H9 (cell line): ENCODE data around the gene ETV6. TPM values are rescaled to one million over a fixed set of nuclear protein-coding genes. Genes with fewer than 3 reads are reported as not detected.

Experiments
- DNase-seq: peaks from one replicate; pipeline ENCODE4 v3.0.0-alpha.2; 2017
- H2AFZ ChIP-seq: one replicate; pipeline ENCODE4 v1.6.1; 2013; ENCODE audit warnings: mild to moderate bottlenecking, low read length, control low read depth, moderate library complexity
- H2AK5ac ChIP-seq: 2 replicates; pipeline ENCODE4 v1.6.1; 2013; ENCODE audit warnings: low read length, control low read depth, mixed read lengths; ENCODE audit not compliant: insufficient read length
- H2BK120ac ChIP-seq: one replicate; pipeline ENCODE4 v1.6.1; 2013; ENCODE audit warnings: low read depth, mild to moderate bottlenecking, low read length, control low read depth, inconsistent platforms; ENCODE audit not compliant: poor library complexity, severe bottlenecking
- H2BK12ac ChIP-seq: 2 replicates; pipeline ENCODE4 v1.6.1; 2013; ENCODE audit warnings: low read length, control low read depth, mixed read lengths, low read depth; ENCODE audit not compliant: insufficient read length
- H2BK15ac ChIP-seq: 2 replicates; pipeline ENCODE4 v1.6.1; 2013; ENCODE audit warnings: low read depth, low read length, control low read depth
- H2BK20ac ChIP-seq: one replicate; pipeline ENCODE4 v1.6.1; 2013; ENCODE audit warnings: low read depth, mild to moderate bottlenecking, low read length, control low read depth, inconsistent platforms; ENCODE audit not compliant: poor library complexity, severe bottlenecking
- H2BK5ac ChIP-seq: 2 replicates; pipeline ENCODE4 v1.6.1; 2013; ENCODE audit warnings: low read length, control low read depth, mixed read lengths; ENCODE audit not compliant: insufficient read length
- H3K14ac ChIP-seq: 2 replicates; pipeline ENCODE4 v1.6.1; 2013; ENCODE audit warnings: low read length, control low read depth; ENCODE audit not compliant: insufficient read depth
- H3K18ac ChIP-seq: 2 replicates; pipeline ENCODE4 v1.6.1; 2013; ENCODE audit warnings: low read depth, mild to moderate bottlenecking, mixed read lengths, low read length, control low read depth; ENCODE audit not compliant: insufficient read length
- H3K23ac ChIP-seq: 2 replicates; pipeline ENCODE4 v1.6.1; 2013; ENCODE audit warnings: low read length, control low read depth, mixed read lengths, low read depth; ENCODE audit not compliant: insufficient read length
- H3K23me2 ChIP-seq: 2 replicates; pipeline ENCODE4 v1.6.1; 2013; ENCODE audit warnings: low read depth, mild to moderate bottlenecking, mixed read lengths, low read length, control low read depth; ENCODE audit not compliant: insufficient read length, poor library complexity, severe bottlenecking
- H3K27ac ChIP-seq: 2 replicates; pipeline ENCODE4 v1.5.1; 2013; ENCODE audit warnings: low read length, control low read depth, mixed read lengths, low read depth; ENCODE audit not compliant: insufficient read length
- H3K27me3 ChIP-seq: 2 replicates; pipeline ENCODE4 v1.6.1; 2013; ENCODE audit warnings: low read length, control low read depth, inconsistent platforms; ENCODE audit not compliant: insufficient read depth
- H3K4ac ChIP-seq: 2 replicates; pipeline ENCODE4 v1.6.1; 2013; ENCODE audit warnings: low read depth, mild to moderate bottlenecking, control low read depth, inconsistent platforms, low read length, moderate library complexity
- H3K4me1 ChIP-seq: 2 replicates; pipeline ENCODE4 v1.6.1; 2013; ENCODE audit warnings: low read length, control low read depth, inconsistent platforms; ENCODE audit not compliant: insufficient read depth
- H3K4me2 ChIP-seq: 2 replicates; pipeline ENCODE4 v1.6.1; 2013; ENCODE audit warnings: low read length, control low read depth, mixed read lengths; ENCODE audit not compliant: insufficient read length, insufficient read depth
- H3K56ac ChIP-seq: 2 replicates; pipeline ENCODE4 v1.6.1; 2013; ENCODE audit warnings: low read depth, mild to moderate bottlenecking, mixed read lengths, low read length, control low read depth; ENCODE audit not compliant: insufficient read length
- H3K79me1 ChIP-seq: 2 replicates; pipeline ENCODE4 v1.6.1; 2013; ENCODE audit warnings: low read depth, mild to moderate bottlenecking, moderate library complexity, low read length, control low read depth, inconsistent platforms; ENCODE audit not compliant: insufficient read depth, poor library complexity, severe bottlenecking
- H3K79me2 ChIP-seq: 2 replicates; pipeline ENCODE4 v1.6.1; 2013; ENCODE audit warnings: low read length, control low read depth, inconsistent platforms; ENCODE audit not compliant: insufficient read depth
- H3K9ac ChIP-seq: 2 replicates; pipeline ENCODE4 v1.6.1; 2013; ENCODE audit warnings: low read length, control low read depth, mixed read lengths; ENCODE audit not compliant: insufficient read length; ENCODE audit errors: extremely low read depth
- H3K9me3 ChIP-seq: one replicate; pipeline ENCODE4 v1.6.1; 2013; ENCODE audit warnings: low read depth, low read length, inconsistent platforms; ENCODE audit not compliant: control insufficient read depth
- H3T11ph ChIP-seq: one replicate; pipeline ENCODE4 v1.6.1; 2013; ENCODE audit warnings: mild to moderate bottlenecking, low read length, control low read depth, inconsistent platforms
- H4K20me1 ChIP-seq: one replicate; pipeline ENCODE4 v1.6.1; 2013; ENCODE audit not compliant: control insufficient read depth, insufficient read length, insufficient read depth
- H4K5ac ChIP-seq: 2 replicates; pipeline ENCODE4 v1.6.1; 2013; ENCODE audit warnings: low read depth, mild to moderate bottlenecking, mixed read lengths, low read length, control low read depth; ENCODE audit not compliant: insufficient read length
- H4K8ac ChIP-seq: replicated peaks from 2 replicates; pipeline ENCODE4 v1.6.1; 2013; ENCODE audit warnings: low read length, control low read depth, mixed read lengths, low read depth; ENCODE audit not compliant: insufficient read length
- H4K91ac ChIP-seq: 2 replicates; pipeline ENCODE4 v1.6.1; 2013; ENCODE audit warnings: low read depth, mild to moderate bottlenecking, moderate library complexity, mixed read lengths, low read length, control low read depth; ENCODE audit not compliant: insufficient read length
- H3K27ac Mint-ChIP-seq, 3 experiments: 2 replicates in 2 of 3; 3 replicates in 1 of 3; pipeline ENCODE4 v1.8.0; 2020 to 2021; ENCODE audit warnings: mixed read lengths in 3 of 3, mild to moderate bottlenecking in 1 of 3, moderate library complexity in 1 of 3
- H3K27me3 Mint-ChIP-seq: 2 replicates; pipeline ENCODE4 v1.8.0; 2021; ENCODE audit warnings: low read depth, mild to moderate bottlenecking, moderate library complexity, mixed read lengths
- H3K36me3 Mint-ChIP-seq, 3 experiments: 2 replicates in 2 of 3; 3 replicates in 1 of 3; pipeline ENCODE4 v1.8.0; 2020 to 2021; ENCODE audit warnings: low read depth in 3 of 3, mixed read lengths in 3 of 3; ENCODE audit not compliant: insufficient read depth in 1 of 3
- H3K4me1 Mint-ChIP-seq, 2 experiments: 2 replicates each; pipeline ENCODE4 v1.8.0; 2020; ENCODE audit warnings: mixed read lengths in 2 of 2
- H3K4me3 Mint-ChIP-seq, 2 experiments: 2 replicates in 1 of 2; 3 replicates in 1 of 2; pipeline ENCODE4 v1.8.0; 2020 to 2021; ENCODE audit warnings: mild to moderate bottlenecking in 2 of 2, mixed read lengths in 2 of 2, moderate library complexity in 1 of 2
- H3K9me3 Mint-ChIP-seq, 2 experiments: 2 replicates in 1 of 2; 3 replicates in 1 of 2; pipeline ENCODE4 v1.8.0; 2020; ENCODE audit warnings: mild to moderate bottlenecking in 2 of 2, mixed read lengths in 2 of 2, moderate library complexity in 1 of 2
- WGBS: extraction: QIAGEN DNeasy Blood & Tissue Kit; methylation state at CpG from one replicate; pipeline ENCODE4 v1.1.7; 2013; ENCODE audit warnings: missing lambda C conversion rate, low lambda C conversion rate, mixed read lengths; ENCODE audit not compliant: insufficient read length; ENCODE audit errors: extremely low coverage; 5-methylcytosine and 5-hydroxymethylcytosine counted together
- total RNA-seq: library from RNA; stranded (reverse); gene quantifications from 2 replicates; pipeline ENCODE4 v1.2.1, GENCODE V29; 2021
- TF ChIP-seq, protein P1 (sequence below): fragments of 200-600 bp; sonication (generic); conservative IDR thresholded peaks from 3 replicates; pipeline ENCODE4 v1.8.0; 2021; ENCODE audit warnings: antibody characterized with exemption, mild to moderate bottlenecking

The ETV6 gene
- total RNA-seq, 1 experiment from 2014 or later, result 28.7 TPM

DNA sequence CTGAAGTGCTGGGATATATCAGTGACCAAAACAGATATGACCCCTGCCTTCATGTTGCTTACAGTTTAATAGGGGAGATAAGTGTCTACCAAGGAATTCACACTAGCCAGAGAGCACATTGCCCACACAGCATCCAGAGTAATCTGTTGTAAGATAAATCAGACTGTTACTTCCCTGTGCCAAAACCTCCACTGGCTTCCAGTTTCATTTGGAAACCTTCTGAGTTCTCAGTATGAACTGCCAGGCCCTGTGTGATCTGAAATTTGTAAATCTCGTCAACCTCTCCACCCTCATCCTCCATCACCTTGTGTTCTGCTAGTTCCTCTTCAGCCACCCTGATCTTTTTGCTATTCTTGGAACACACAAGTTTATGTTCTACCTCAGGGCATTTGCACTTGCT lies 154.7 kb downstream of the ETV6 start:
- peaks cover 14 to 16% of the 10 kb centered on the region in 2 experiments for H3K4me1 Mint-ChIP-seq

More for the DNA sequence above, 154.7 kb downstream of the ETV6 start:
- no peak overlapping the region for H4K8ac ChIP-seq
- H3K4ac ChIP-seq, result no peak overlapping the region
- no peak overlapping the region for H3K4me2 ChIP-seq
- H2BK15ac ChIP-seq, result no peak overlapping the region
- H2BK5ac ChIP-seq, result no peak overlapping the region
- no peak overlapping the region for H4K5ac ChIP-seq
- Mint-ChIP-seq H3K9me3 (no peaks in the 10 kb centered on the region; a peak in 1 of 5 replicates), H3K4me3 (no peak overlapping the region), H3K27me3 (no peaks in the 10 kb centered on the region), H3K27ac (no peak overlapping the region), H3K36me3 (peaks cover 0 to 2% (median 2%) of the 10 kb centered on the region in 3 experiments; a peak in 1 of 7 replicates)
- peaks cover 5% of the 10 kb centered on the region for H3K4me1 ChIP-seq
- no peak overlapping the region for H3K18ac ChIP-seq
- no peak overlapping the region for H2AK5ac ChIP-seq
- no peak overlapping the region for H3K14ac ChIP-seq
- H3K9me3 ChIP-seq, result no peaks in the 10 kb centered on the region
- no peak overlapping the region for H3K56ac ChIP-seq
- no peak overlapping the region for H3K27ac ChIP-seq
- no peaks in the 10 kb centered on the region for H3K79me2 ChIP-seq
- no peak overlapping the region for H3K23ac ChIP-seq
- H3K23me2 ChIP-seq, result no peaks in the 10 kb centered on the region
- H3K79me1 ChIP-seq, result no peaks in the 10 kb centered on the region
- no peak overlapping the region for H3K9ac ChIP-seq
- no peak overlapping the region for H2AFZ ChIP-seq
- no peak overlapping the region for H2BK120ac ChIP-seq
- no peak overlapping the region for H2BK12ac ChIP-seq
- H3K27me3 ChIP-seq, result no peaks in the 10 kb centered on the region
- DNase-seq, result no peak
- TF ChIP-seq, protein P1, sequence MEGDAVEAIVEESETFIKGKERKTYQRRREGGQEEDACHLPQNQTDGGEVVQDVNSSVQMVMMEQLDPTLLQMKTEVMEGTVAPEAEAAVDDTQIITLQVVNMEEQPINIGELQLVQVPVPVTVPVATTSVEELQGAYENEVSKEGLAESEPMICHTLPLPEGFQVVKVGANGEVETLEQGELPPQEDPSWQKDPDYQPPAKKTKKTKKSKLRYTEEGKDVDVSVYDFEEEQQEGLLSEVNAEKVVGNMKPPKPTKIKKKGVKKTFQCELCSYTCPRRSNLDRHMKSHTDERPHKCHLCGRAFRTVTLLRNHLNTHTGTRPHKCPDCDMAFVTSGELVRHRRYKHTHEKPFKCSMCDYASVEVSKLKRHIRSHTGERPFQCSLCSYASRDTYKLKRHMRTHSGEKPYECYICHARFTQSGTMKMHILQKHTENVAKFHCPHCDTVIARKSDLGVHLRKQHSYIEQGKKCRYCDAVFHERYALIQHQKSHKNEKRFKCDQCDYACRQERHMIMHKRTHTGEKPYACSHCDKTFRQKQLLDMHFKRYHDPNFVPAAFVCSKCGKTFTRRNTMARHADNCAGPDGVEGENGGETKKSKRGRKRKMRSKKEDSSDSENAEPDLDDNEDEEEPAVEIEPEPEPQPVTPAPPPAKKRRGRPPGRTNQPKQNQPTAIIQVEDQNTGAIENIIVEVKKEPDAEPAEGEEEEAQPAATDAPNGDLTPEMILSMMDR, result no peak
- H4K20me1 ChIP-seq, result no peaks in the 10 kb centered on the region
- H3T11ph ChIP-seq, result no peak overlapping the region
- H2BK20ac ChIP-seq, result no peak overlapping the region
- H4K91ac ChIP-seq, result no peak overlapping the region
- WGBS, result no CpG with 5 or more reads among the region's 1 CpG
